ENCODE measurements around the gene GABARAP. TPM values are rescaled to one million over a fixed set of nuclear protein-coding genes. Genes with fewer than 3 reads are reported as not detected.

The GABARAP gene
- total RNA-seq, 6 experiments from 2014 or later: 238 to 330 (median 244) TPM

- peak in 1 of 3 donors; percentile 47 for DNase-seq
- peak overlapping the region; percentile 94 to 96 (median 94) for H3K4me3 ChIP-seq
- no peaks in the 10 kb centered on the region for H3K27me3 ChIP-seq
- no peak for TF ChIP-seq POLR2A (IDR thresholded peaks at IDR 0.05)
- TF ChIP-seq, protein P1, sequence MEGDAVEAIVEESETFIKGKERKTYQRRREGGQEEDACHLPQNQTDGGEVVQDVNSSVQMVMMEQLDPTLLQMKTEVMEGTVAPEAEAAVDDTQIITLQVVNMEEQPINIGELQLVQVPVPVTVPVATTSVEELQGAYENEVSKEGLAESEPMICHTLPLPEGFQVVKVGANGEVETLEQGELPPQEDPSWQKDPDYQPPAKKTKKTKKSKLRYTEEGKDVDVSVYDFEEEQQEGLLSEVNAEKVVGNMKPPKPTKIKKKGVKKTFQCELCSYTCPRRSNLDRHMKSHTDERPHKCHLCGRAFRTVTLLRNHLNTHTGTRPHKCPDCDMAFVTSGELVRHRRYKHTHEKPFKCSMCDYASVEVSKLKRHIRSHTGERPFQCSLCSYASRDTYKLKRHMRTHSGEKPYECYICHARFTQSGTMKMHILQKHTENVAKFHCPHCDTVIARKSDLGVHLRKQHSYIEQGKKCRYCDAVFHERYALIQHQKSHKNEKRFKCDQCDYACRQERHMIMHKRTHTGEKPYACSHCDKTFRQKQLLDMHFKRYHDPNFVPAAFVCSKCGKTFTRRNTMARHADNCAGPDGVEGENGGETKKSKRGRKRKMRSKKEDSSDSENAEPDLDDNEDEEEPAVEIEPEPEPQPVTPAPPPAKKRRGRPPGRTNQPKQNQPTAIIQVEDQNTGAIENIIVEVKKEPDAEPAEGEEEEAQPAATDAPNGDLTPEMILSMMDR (IDR thresholded peaks at IDR 0.05): no peak
- intact Hi-C loops (cut with DNase I): no loop called here
- no peaks in the 10 kb centered on the region for H3K9me3 ChIP-seq
- H3K36me3 ChIP-seq: peaks cover 3 to 16% (median 8%) of the 10 kb centered on the region in 4 donors
- WGBS (ENCODE audit: insufficient coverage, low coverage, low lambda C conversion rate, missing lambda C conversion rate): under 1% methylated on average over 38 of the region's 39 CpGs
- peaks cover 0 to 31% (median 11%) of the 10 kb centered on the region in 4 donors for H3K4me1 ChIP-seq
- H3K27ac ChIP-seq: peak overlapping the region; percentile 75 to 93 (median 82)
- no peak for ATAC-seq
Measured at GRCh38 chr17:7238420-7239090, 3.7 kb downstream of the GABARAP start.

DNA sequence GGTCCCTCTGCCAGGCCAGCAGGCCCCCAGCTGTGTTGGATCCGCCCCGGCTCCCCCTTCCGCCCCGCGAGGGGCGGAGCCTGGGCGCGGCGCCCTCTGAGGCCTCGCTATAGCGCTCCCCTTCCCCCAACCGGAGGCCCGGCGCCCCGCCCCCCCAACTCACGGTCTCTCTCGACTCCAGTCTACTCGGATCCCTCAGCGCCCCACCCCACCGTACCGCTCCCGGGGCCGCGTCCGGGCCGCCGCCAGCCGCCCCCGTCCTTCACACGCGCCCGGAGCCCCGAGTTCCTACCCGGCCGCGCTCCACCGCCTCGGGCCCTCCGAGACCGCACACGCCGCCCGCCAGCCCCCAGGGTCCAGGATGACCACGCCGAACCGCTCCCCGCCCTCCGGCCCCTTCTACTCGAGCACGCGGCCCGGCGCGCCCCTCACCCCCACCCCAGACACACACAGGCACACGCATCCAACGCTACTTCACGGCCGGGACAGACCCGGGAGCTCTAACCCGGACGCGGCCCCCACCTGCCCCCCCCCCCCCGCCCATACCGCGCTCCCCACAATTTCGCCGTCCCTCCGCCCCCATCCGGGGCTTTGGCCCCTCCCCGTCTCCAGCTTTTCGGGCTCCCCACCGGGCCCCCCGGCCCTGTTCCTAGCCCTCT, 4.4 kb downstream of the GABARAP start:
- H3K4me3 ChIP-seq: peak overlapping the region; percentile 94 to 96 (median 94)
- peak; percentile 10 to 17 (median 14) for ATAC-seq
- peak; percentile 89 to 92 (median 89) for DNase-seq
- no peaks in the 10 kb centered on the region for H3K27me3 ChIP-seq
- TF ChIP-seq, protein P1 (IDR thresholded peaks at IDR 0.05): no peak
- TF ChIP-seq POLR2A (IDR thresholded peaks at IDR 0.05): no peak
- no peaks in the 10 kb centered on the region for H3K9me3 ChIP-seq
- intact Hi-C loops (cut with DNase I): no loop called here
- peak overlapping the region; percentile 44 to 82 (median 75) for H3K27ac ChIP-seq
- WGBS (ENCODE audit: insufficient coverage, low coverage, low lambda C conversion rate, missing lambda C conversion rate): 0% methylated on average over 19 of the region's 73 CpGs
- peaks cover 3 to 16% (median 8%) of the 10 kb centered on the region in 4 donors for H3K36me3 ChIP-seq
- H3K4me1 ChIP-seq: peaks cover 0 to 34% (median 11%) of the 10 kb centered on the region in 4 donors

DNA sequence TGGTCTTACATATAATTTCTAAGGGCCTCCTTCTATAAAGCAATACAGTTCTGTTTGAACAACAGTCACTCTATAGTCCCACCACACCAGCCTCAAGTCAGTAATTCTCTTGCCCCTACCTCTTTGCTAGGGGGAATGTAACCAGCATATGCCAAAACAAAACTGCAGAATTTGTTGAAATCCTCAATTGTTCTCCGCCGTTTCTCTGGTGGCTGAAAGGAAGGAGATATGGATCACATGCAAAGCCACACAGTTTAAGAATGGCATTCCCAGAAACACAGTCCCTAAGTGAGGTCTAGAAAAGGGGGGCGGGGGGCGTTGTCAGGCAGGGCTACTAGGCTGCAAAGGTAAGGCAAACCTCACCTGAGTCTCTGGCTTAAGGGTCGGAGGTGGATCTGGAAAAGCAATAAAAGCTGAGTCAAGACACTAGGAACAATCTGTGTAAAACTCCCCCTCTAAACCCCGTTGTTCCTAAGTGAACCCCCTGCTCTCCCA, 4.9 kb downstream of the GABARAP start:
- Histone ChIP-seq H3K36me3 (peaks cover 3 to 16% (median 8%) of the 10 kb centered on the region in 4 donors), H3K27me3 (no peaks in the 10 kb centered on the region), H3K4me1 (peaks cover 0 to 38% (median 11%) of the 10 kb centered on the region in 4 donors), H3K4me3 (peak overlapping the region; percentile 94 to 96 (median 94)), H3K27ac (peak overlapping the region; percentile 44 to 82 (median 75)), H3K9me3 (no peaks in the 10 kb centered on the region)
- TF ChIP-seq POLR2A (IDR thresholded peaks at IDR 0.05): no peak
- TF ChIP-seq, protein P1 (IDR thresholded peaks at IDR 0.05): no peak
- WGBS (ENCODE audit: insufficient coverage, low coverage, low lambda C conversion rate, missing lambda C conversion rate): 31% methylated on average over 4 of the region's 6 CpGs
- intact Hi-C loops (cut with DNase I): no loop called here
- no peak for ATAC-seq
- DNase-seq: no peak

DNA sequence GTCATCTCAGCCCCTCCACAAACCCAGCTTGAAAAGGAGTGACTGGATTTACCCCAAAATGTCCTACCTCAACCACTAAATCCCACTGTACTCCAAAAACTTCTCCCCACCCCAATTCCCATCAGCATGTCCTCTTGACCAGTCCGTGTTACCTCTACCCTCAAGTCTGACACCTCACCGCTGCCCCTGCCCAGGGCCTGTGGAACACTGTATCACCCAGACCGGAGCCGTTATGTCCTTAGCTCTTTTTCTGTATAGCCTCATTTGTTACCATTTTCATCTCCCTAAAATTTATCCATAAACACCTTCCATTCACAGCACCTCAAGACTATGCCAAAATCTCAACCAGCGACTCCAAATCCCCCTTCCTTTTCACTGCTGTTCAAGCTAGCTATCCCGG, 5.4 kb downstream of the GABARAP start:
- 80% methylated on average over 6 of the region's 6 CpGs for WGBS (ENCODE audit: insufficient coverage, low coverage, low lambda C conversion rate, missing lambda C conversion rate)
- Histone ChIP-seq H3K4me1 (peaks cover 0 to 43% (median 11%) of the 10 kb centered on the region in 4 donors), H3K36me3 (peaks cover 3 to 16% (median 8%) of the 10 kb centered on the region in 4 donors), H3K27me3 (no peaks in the 10 kb centered on the region), H3K4me3 (peak overlapping the region in 1 of 3 donors; percentile 96), H3K9me3 (no peaks in the 10 kb centered on the region), H3K27ac (no peak overlapping the region)
- ATAC-seq (no peak), DNase-seq (peak in 1 of 3 donors; percentile 20)
- intact Hi-C loops (cut with DNase I): no loop called here
- TF ChIP-seq POLR2A (IDR thresholded peaks at IDR 0.05): no peak
- TF ChIP-seq, protein P1 (IDR thresholded peaks at IDR 0.05): no peak
